Stimulated activated CD4-positive, alpha-beta T cell treated with anti-CD3 and anti-CD28 coated beads, TNF-alpha, amount 100 ng/mL, for 1 hour (primary cell): Measurements from ENCODE around the gene UST.

Experiments
- DNase-seq, 3 donors: peaks; one replicate each; pipeline ENCODE4 v3.0.0-alpha.2; 2020; ENCODE audit warnings: low read depth in 3 of 3, low spot score in 1 of 3

Gene UST, protein sequence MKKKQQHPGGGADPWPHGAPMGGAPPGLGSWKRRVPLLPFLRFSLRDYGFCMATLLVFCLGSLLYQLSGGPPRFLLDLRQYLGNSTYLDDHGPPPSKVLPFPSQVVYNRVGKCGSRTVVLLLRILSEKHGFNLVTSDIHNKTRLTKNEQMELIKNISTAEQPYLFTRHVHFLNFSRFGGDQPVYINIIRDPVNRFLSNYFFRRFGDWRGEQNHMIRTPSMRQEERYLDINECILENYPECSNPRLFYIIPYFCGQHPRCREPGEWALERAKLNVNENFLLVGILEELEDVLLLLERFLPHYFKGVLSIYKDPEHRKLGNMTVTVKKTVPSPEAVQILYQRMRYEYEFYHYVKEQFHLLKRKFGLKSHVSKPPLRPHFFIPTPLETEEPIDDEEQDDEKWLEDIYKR

DNA sequence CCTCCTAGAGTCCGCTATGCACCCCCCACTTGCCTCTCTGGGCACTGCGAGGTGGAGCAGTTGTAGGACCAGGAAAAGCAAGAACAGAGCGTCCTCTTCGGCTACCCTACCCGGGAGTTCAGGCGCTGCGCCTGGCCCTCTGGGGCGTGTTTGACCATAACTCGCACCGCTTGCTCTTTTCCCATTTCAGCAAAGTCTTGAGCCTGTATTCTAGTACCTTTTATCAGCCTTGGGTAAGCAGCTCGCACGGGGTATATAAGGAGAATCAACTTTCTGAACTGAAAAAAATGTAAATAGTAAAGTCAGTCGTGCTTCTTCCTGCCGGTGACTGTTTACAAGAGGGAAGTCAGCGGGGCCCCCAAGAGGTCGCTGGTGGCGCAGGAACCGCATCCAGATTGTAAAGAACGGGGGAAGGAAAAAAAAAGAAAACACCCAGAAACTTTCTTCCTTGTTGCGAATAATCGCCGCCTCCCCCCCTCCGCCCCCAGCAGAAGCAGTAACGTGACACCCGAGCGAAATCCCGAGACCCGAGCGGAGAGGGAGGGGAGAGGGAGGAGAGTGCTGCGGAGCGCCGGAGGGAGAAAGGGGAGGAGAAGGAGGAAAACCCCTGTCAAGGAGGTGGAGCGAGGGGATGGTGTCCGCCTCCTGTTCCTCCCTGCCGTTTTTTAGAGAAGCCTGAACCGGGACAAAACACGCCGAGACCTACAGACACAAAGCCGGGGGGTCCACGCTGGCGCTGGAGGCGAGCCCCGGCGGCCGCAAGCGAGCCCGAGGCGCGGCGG is at the start of gene UST:
TSS of gene UST (plus strand) at position 668 of the 782 bp plus-strand sequence. CDS start 401 bp downstream, outside the sequence.
- DNase-seq, result no peak

DNA sequence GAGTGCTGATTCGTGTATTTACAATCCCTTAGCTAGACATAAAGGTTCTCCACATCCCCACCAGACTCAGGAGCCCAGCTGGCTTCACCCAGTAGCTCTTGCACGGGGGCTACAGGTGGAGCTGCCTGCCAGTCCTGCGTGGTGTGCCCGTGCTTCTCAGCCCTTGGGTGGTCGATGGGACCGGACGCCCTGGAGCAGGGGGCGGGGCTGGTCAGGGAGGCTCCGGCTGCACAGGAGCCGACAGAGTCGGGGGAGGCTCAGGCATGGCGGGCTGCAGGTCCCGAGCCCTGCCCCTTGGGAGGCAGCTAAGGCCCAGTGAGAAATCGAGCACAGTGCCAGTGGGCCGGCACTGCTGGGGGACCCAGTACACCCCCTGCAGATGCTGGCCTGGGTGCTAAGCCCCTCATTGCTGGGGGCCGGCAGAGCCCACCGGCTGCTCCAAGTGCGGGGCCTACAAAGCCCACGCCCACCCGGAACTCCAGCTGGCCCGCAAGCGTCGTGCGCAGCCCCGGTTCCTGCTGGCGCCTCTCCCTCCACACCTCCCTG is 48.9 kb upstream of the UST start:
- DNase-seq, result no peak

DNA sequence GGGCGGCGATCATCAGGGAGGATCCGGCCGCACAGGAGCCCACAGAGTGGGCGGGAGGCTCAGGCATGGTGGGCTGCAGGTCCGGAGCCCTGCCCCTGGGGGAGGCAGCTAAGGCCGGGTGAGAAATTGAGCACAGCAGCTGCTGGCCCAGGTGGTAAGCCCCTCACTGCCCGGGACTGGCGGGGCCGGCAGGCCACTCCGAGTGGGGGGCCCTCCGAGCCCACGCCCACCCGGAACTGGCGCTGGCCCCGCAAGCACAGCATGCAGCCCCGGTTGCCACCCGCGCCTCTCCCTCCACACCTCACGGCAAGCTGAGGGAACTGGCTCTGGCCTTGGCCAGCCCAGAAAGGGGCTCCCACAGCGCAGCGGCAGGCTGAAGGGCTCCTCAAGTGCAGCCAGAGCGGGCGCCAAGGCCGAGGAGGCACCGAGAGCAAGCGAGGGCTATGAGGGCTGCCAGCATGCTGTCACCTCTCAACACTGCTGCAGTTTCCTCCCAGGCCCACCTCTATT is 48.1 kb upstream of the UST start:
- no peak for DNase-seq

DNA sequence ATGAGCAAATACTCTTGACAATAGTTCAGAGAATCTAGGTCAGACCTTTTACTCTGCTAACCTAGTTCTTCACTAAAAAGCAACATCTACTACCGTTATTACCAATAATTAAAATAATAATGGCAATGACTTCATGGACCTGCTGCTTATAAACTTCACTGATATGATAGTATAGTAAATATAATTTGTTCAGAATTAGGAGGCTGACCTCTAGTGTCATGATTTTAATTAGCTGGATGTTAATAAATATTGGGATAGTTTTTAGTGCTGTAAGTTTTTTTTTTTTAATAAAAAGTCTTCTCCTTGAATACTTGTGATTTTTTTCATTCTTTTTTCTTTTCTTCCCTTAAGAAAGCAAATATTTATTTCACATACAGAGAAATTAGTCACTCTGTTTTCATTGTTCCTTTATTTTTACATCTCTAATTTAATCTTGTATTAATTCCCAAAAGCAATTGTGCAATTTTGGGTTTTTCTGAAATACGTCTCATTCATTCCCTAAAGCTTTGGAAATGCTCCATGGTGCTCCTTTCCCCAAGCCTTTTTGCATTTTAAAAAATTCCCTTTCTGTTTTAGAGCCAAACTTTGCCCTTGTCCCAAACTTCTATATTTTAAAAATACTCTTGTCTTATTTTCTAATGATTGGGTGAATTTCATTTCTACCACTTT is 46.6 kb upstream of the UST start:
- no peak for DNase-seq

DNA sequence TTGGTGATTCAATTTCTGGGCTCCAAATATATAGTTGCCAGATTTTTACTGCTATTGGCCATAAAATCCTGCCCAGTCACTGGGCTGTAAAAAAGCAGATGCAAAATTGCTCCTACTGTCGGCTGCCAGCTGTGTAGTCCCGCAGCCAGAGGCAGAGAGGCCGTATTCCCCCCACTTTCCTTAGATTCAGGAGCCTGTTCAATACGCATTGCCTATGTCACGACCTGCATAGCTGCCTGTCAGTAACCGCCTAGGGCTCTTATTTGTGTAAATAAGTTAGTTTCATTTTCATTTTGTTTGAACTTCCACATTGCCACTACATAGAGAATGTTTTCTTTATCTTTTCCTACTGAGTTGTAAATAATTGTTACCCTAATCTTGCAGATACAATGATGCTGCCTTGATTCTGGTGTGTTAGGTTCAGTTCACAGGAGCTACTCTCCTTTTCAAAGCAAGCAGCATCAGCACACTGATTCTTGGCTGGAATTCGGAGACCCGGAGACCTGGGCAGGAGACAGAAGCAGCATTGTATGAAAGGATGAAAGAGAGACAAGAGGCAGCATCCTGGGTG is 46.0 kb upstream of the UST start:
- no peak for DNase-seq

DNA sequence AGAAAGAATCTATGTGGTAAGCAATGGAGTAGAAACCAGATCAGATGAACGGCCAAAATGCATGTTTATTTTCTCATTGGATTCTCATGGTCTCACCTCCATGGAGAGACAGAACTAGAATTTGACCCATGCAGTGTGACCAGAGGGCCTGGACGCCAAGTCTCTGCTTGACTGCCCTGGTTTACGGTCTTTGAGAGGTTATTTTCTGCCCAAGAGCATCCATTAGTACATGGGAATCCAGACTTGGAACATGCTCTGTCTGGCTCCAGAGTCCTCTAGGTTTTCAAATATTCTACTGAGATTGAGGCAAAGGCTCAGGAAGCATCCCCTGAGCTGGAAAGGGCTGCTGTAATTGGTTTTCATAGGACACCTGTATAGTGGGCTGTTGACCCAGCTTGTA is 45.5 kb upstream of the UST start:
- DNase-seq, result no peak

DNA sequence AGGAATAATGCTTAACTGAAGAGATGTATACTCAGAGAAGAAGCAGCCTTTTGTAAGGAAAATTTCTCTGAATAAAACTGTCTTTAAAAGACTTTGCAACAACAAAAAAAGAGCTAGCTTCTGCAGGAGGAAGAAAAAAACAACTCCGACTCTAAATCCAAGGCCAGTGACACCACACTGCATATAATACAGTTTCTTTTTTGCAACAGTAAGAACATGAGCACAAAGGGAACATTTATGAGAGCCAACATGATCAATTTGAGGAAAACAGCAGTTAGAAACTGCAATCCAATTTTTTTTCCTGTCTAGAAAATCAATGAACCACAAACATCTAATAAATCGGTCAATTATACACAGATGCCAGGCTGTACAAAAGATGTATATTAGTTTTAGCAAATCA is 42.9 kb upstream of the UST start:
- no peak for DNase-seq

DNA sequence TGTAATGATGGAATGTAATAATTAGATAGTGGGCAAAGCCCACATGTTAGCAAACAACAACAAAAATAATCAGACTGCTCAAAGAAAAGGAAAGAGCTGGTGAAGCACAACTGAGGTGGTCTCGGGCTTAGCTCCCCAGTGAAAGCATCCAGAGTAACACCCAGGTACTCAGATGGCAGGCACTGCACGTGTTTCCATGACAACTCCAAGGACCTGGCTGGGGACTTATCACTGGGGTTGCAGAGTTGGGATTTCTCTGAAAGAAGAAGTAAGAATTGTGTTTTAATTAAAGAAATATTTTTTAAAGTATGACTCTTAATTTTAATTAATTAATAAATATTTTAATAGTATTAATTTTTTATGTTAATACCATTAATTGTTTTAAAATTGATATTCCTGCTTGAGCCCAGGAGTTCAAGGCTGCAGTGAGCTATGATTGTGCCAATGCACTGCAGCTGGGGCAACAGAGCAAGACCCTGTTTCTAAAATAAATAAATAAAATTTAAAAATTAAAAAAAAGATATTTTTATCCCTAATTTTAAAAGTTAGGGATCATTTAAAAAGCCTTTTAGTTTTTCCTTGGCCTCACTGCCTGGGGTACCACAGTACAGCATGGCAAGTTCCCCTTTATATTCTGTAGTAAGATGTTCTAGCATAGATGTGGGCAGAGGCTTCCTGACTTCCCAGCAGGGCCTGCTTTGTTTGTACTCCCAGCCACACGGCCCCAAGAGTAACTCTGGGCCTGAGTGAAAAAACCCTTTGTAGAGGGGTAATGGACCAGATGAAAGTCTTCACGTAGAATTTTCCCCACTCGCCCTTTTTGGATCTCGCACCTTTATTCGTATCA is 42.2 kb upstream of the UST start:
- DNase-seq, result no peak

DNA sequence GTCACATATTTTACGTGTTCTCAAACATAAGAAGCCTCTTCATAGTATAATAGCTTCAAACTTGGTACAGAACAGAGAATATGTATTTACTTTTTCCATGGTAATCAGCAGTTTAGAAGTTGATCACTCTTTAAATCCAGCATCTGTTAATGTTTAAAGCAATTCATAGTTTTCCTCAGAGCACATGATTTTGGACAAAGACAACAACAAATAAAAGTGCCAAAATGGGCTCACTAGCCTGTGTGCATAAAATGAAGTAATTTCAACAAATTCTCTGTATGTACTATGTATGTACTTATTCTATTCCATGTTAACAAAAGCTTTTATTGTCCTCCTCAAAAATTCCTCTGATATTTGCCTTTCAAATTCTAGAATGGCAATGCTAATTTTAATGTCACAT is 38.1 kb upstream of the UST start:
- no peak for DNase-seq

DNA sequence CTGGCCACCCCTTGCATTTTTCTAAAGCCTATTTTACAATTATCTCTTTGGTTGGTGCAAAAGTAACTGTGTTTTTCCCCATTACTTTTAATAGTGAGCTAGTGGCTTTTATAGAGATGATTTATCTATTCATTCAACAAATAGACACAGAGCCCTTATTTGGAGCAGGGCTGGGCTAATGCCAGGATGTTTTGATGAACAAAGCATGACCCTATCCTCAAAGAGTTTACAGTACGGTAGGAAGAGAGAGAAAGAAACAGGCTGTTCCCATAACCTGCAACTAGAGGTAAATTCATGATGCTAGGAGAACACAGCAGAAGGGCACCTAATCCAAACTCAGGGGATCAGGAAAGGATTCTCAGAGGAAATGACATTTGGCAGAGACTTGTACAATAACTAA is 37.3 kb upstream of the UST start:
- DNase-seq, result no peak

DNA sequence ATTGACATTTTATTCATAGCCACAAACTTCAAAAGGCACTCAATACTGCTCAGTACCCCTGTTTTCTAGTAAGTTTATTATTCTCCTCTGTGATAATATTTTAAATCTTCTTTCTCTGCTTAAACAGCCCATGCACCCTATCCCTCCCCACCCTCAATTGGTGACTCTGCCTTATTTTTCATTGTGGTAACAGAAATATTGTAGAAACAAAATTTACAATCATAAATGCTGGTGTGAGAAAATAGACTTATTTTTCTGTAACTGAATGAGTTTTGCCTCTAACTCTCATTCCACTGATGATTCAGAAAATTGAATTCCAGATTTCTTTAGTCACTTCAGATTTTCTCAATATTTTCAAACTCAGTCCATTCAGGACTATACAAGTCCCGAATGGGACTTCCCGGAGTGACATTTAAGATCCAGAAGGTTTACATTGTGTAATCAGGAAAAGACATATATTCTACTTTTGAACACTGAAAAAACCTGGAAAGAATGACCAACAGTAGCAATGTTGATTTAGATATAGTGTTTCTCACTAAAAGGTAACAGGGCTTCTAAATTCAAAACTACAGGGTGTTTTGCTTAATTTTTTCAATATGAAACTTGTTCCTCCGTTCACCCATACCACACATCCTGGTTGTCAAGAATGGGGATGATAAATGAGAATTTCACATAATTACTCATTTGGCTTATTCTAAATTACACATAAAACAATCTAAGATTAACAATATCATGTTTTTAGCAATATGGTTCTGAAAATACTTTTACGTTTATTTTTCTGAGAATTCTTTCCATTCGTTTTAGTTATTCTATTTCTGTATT is 34.8 kb upstream of the UST start:
- DNase-seq, result no peak

DNA sequence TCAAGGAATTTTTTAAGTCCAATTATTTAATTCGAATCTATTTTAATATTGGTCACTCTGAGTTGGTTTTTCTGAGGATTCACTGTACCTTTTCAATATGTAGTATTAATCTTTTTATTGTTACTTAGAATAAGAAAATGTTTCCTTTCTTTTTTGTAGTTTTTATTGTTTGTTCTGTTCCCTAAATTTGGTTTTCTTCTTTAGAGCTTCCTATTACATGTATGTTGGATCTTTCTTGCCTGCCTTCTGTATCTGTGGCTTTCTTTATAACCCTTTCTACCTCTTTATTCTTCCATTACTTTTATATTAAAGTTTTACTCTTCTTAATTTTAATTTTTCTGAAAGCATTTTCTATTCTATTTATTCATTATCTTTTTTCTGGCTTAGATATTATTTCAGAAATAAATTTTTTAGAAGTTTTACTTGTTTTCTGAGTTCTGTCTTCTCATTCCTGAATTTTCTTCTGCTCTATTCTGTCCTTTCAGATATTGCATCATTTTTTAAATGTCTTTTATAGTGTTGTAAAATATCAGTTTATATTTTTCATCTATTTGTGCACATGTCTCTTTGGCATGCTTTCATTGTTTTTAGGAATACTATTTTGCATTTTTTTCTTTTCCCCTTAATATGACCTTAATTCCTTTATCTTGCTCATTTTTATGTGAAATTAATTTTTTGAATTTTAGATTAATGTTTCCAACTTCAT is 33.6 kb upstream of the UST start:
- no peak for DNase-seq

DNA sequence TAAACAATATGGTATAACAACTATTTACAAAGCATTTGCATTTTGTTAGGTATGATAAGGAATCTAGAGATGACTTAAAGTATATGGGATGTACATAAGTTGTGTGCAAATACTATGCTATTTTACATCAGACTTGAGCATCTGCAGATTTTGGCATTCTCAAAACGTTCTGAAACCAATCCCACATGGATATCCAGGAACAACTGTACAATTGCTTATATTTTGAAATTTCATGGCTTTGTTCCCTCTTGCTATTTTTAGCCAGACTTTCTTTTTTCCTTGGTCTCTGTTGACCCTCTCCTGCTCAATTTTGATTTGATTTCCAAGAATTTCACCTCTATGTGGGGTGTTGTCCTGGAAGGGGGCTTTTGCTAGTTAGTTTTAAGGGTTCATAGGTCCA is 32.9 kb upstream of the UST start:
- DNase-seq, result no peak

DNA sequence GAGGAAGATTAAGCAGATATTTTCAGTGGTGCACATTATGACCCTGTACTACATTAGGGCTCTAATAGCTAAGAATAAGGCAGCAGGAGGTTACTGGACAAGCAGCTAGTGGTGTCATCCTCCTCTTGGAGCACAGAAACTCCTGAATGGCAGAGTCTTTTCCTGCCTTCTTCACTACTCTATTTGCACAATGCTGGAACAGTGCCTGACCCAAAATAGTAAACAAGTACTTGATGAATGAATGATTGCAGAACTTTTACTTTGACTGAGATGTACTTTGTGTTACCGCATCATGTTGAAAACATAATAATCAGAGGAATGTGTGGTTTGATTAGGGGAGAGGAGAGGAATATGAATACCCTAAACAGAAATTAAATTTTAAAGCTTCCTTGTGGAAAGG is 30.0 kb upstream of the UST start:
- no peak for DNase-seq

DNA sequence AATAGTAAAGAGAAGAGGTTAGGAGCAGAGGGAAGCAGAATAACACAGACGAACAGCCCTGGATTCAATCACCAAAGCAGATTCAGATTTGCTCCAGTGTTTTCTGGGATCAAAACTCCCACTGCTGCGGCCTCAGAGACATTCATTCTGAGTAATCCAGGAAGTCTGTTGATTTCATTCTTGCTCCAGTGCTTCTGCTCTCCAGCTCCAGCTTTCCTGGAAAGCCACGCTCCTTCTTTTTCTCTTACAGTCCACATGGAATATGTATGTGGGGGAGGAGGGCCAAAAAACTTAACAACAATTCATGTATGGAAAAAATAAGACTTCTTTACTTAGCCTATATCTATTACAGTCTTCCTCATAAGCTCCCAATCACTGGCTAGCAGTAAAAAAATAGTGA is 26.4 kb upstream of the UST start:
- no peak for DNase-seq

DNA sequence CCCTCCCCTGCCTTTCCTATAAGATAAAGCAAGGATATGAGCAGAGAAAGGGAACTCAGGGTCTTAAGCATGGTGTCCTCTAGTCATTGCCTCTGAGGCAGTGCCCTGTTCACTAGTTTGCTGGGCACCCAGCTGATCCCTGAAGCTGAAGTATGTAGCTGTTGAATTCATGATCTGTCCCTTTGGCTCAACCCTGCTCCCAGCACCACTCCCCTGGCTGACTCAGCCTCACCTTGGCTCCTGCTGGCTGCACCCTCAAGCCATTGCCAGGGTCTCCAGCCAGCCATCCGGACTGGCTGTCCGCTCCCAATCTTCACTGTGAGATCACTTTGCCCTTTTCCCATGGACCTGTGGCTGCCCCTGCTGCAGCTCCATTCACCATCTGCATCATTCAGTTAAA is 25.9 kb upstream of the UST start:
- no peak for DNase-seq

DNA sequence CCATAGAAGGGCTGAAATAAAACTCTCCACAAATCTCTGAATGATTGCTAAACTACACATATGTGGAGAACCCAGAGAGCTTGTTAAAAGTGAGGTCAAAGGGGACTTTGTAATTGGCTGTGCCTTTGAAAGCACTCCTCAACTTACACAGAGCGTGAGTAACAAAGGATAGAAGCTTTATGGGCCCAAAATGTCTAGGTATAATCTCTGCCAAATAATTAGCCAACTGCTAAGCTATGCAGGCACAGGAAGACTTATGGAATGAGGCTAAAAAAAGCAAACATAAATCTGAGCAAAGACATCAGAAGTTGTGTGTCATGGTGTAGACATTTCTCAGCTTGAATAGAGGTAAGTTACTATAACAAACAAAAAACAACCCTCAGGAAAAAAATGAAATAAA is 23.3 kb upstream of the UST start:
- DNase-seq, result no peak

DNA sequence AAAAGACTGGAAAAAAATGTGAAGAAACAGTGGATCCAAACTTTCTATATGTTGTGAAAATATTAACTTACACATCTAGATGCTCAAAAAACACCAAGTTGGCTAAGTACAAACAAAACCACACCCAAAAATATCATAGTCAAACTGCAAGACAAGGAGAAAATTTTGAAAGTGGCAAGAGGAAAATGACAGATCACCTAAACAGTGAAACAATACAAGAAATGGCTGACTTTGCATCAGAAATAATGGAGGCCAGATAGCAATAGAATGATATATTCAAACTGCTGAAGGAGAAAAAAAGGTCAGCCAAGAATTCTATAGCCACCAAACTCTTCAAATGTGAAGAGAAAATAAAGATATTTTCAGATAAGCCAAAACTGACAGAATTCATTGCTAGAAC is 22.4 kb upstream of the UST start:
- no peak for DNase-seq

DNA sequence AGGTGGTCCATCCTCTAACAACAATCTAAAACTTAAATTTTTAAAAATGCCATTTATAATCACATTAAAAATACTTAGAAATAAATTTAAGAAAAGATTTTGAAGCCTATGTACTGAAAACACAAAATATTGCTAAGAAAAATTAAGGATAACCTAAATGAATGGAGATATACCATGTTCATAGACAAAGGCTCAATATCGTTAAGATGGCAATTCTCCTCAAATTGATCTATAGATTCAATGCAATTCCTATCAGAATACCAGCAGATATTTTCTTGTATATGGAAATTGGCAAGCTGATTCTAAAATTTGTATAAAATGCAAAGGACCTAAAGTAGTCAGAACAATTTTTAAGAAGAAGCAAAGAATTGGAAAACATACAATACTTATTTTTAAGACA is 19.7 kb upstream of the UST start:
- no peak for DNase-seq
